HL-60 (cell line): ENCODE results near the gene POLK.

Experiments
- DNase-seq, 2 experiments: peaks; one replicate each; pipeline ENCODE4 v3.0.0-alpha.2; 2010 to 2020; ENCODE audit warnings: low read depth in 1 of 2, low spot score in 1 of 2
- H3K27ac ChIP-seq: fragments of 250-450 bp; sonication (Bioruptor Pico); replicated peaks from 2 replicates; pipeline ENCODE4 v1.5.1; 2020; ENCODE audit warnings: mild to moderate bottlenecking, moderate library complexity
- H3K27me3 ChIP-seq: fragments of 250-450 bp; sonication (Bioruptor Pico); 2 replicates; pipeline ENCODE4 v1.5.1; 2021; ENCODE audit warnings: mild to moderate bottlenecking, moderate library complexity; ENCODE audit not compliant: insufficient read depth, poor library complexity, severe bottlenecking
- H3K4me3 ChIP-seq: replicated peaks from 2 replicates; pipeline ENCODE4 v1.5.1; 2011; ENCODE audit warnings: mild to moderate bottlenecking, control low read depth, low read length; ENCODE audit not compliant: insufficient read depth
- CTCF ChIP-seq: IDR thresholded peaks from one replicate; pipeline ENCODE4 v1.5.1; 2011; ENCODE audit warnings: low read length, control low read depth, inconsistent platforms; ENCODE audit not compliant: insufficient read depth
- GABPA ChIP-seq: IDR thresholded peaks from 2 replicates; pipeline ENCODE4 v1.6.1; 2012; ENCODE audit warnings: low read depth
- POLR2AphosphoS5 ChIP-seq: IDR thresholded peaks from 2 replicates; pipeline ENCODE4 v1.6.1; 2012; ENCODE audit warnings: low read depth
- SPI1 ChIP-seq: IDR thresholded peaks from 2 replicates; pipeline ENCODE4 v1.6.1; 2012; ENCODE audit warnings: low read depth, mild to moderate bottlenecking, borderline replicate concordance
- TF ChIP-seq, protein P1 (sequence below): IDR thresholded peaks from 2 replicates; pipeline ENCODE4 v1.6.1; 2012; ENCODE audit warnings: low read depth; ENCODE audit not compliant: insufficient replicate concordance

Gene POLK

DNA sequence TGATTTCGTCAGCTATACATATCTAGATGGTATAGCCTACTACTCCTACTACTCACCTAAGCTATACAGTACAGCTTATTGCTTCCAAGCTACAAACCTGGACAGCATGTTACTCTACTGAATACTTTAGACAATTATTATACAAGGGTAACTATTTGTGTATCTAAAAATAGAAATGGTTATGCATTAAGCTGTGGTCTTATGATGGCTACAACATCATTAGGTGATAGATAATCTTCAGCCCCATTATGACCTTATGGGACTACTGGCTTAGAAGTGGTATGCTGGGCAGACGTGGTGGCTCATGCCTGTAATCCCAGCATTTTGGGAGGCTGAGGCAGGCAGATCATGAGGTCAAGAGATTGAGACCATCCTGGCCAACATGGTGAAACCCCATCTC is 40.5 kb upstream of the POLK start:
- TF ChIP-seq GABPA (no peak), POLR2AphosphoS5 (no peak), SPI1 (no peak), CTCF (no peak)
- TF ChIP-seq, protein P1, sequence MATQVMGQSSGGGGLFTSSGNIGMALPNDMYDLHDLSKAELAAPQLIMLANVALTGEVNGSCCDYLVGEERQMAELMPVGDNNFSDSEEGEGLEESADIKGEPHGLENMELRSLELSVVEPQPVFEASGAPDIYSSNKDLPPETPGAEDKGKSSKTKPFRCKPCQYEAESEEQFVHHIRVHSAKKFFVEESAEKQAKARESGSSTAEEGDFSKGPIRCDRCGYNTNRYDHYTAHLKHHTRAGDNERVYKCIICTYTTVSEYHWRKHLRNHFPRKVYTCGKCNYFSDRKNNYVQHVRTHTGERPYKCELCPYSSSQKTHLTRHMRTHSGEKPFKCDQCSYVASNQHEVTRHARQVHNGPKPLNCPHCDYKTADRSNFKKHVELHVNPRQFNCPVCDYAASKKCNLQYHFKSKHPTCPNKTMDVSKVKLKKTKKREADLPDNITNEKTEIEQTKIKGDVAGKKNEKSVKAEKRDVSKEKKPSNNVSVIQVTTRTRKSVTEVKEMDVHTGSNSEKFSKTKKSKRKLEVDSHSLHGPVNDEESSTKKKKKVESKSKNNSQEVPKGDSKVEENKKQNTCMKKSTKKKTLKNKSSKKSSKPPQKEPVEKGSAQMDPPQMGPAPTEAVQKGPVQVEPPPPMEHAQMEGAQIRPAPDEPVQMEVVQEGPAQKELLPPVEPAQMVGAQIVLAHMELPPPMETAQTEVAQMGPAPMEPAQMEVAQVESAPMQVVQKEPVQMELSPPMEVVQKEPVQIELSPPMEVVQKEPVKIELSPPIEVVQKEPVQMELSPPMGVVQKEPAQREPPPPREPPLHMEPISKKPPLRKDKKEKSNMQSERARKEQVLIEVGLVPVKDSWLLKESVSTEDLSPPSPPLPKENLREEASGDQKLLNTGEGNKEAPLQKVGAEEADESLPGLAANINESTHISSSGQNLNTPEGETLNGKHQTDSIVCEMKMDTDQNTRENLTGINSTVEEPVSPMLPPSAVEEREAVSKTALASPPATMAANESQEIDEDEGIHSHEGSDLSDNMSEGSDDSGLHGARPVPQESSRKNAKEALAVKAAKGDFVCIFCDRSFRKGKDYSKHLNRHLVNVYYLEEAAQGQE: no peak
- no peak for DNase-seq
- no peak overlapping the region for H3K4me3 ChIP-seq
- no peaks in the 10 kb centered on the region for H3K27me3 ChIP-seq
- no peak overlapping the region for H3K27ac ChIP-seq

DNA sequence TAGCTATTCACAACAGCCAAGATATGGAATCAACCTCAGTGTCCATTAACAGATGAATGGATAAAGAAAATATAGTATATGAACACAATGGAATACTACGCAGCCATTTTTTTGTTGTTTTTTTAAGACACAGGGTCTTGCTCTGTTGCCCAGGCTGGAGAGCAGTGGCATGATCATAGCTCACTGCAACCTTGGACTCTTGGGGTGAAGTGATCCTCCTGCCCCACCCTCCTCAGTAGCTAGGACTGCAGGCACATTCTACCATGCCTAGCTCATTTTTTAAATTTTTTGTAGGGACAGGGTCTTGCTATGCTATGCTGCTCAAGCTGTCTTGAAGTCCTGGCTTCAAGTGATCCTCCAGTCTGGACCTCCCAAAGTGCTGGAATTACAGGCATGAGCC is 38.7 kb upstream of the POLK start:
- TF ChIP-seq SPI1: no peak
- TF ChIP-seq, protein P1: no peak
- no peak for TF ChIP-seq GABPA
- no peak for TF ChIP-seq POLR2AphosphoS5
- TF ChIP-seq CTCF: no peak
- no peak overlapping the region for H3K27ac ChIP-seq
- H3K27me3 ChIP-seq: no peaks in the 10 kb centered on the region
- H3K4me3 ChIP-seq: no peak overlapping the region
- no peak for DNase-seq

- Histone ChIP-seq H3K4me3 (no peak overlapping the region), H3K27ac (no peak overlapping the region), H3K27me3 (no peaks in the 10 kb centered on the region)
- DNase-seq: no peak
- TF ChIP-seq POLR2AphosphoS5 (no peak), GABPA (no peak)
These were observed 38.2 kb upstream of the POLK start for GRCh38 chr5:75473463-75473862.

GRCh38 chr5:75475364-75475763 is 36.3 kb upstream of the POLK start:
- no peak for DNase-seq
- no peak overlapping the region for H3K27ac ChIP-seq
- no peak overlapping the region for H3K4me3 ChIP-seq
- TF ChIP-seq POLR2AphosphoS5 (no peak), SPI1 (no peak), GABPA (no peak), CTCF (no peak)
- TF ChIP-seq, protein P1: no peak
- no peaks in the 10 kb centered on the region for H3K27me3 ChIP-seq
